GM12874 (cell line): ENCODE results near the gene GPR50.

ENCODE experiments used
- TF ChIP-seq, protein P1 (sequence below): IDR thresholded peaks from 2 replicates; pipeline ENCODE4 v1.5.1; 2011; ENCODE audit warnings: low read depth, mild to moderate bottlenecking, control low read depth, low read length, moderate library complexity; ENCODE audit not compliant: insufficient read depth

Gene GPR50

DNA sequence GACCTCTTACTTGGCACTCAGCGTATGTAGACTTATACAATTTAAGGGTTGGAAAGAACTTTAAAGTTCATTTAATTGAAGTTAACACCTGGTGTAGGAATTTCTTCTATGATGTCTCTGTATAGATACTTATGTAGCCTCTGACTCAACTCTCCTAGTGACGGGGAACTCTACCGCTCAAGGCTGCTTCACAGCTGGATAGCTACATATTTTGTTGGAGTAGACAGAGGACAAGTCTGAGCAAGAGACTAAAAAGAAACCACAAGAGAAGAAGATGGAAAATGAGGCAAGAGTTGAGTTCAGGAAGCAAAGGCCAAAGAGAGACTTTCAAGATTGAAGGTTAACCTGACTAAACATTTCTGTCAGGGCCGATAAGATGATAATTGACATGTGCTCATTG is 52.6 kb downstream of the GPR50 start:
- TF ChIP-seq, protein P1, sequence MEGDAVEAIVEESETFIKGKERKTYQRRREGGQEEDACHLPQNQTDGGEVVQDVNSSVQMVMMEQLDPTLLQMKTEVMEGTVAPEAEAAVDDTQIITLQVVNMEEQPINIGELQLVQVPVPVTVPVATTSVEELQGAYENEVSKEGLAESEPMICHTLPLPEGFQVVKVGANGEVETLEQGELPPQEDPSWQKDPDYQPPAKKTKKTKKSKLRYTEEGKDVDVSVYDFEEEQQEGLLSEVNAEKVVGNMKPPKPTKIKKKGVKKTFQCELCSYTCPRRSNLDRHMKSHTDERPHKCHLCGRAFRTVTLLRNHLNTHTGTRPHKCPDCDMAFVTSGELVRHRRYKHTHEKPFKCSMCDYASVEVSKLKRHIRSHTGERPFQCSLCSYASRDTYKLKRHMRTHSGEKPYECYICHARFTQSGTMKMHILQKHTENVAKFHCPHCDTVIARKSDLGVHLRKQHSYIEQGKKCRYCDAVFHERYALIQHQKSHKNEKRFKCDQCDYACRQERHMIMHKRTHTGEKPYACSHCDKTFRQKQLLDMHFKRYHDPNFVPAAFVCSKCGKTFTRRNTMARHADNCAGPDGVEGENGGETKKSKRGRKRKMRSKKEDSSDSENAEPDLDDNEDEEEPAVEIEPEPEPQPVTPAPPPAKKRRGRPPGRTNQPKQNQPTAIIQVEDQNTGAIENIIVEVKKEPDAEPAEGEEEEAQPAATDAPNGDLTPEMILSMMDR: no peak
